Natural killer cell (primary cell): ENCODE results near the gene PDE6A. TPM values are rescaled to one million over a fixed set of nuclear protein-coding genes. Genes with fewer than 3 reads are reported as not detected.
A peak's percentile ranks its signal among the peaks of the same experiment; 100 is the strongest.
"Not testable (repeated sequence)": the region's sequence is repeated elsewhere in the genome, so short reads cannot be mapped to it uniquely, and the experiment has no call there.

Experiments
- ATAC-seq, 3 donors: fragments of 150-1000 bp in 2 of 3; fragments of 200-7000 bp in 1 of 3; cut with Tn5 transposase; 1 replicate in 1 of 3; 2 replicates in 2 of 3; pipeline ENCODE4 v1.10.0; 2021; ENCODE audit warnings: mild to moderate bottlenecking in 2 of 3, moderate library complexity in 2 of 3
- DNase-seq, 2 donors: peaks; one replicate each; pipeline versions ENCODE4 v3.0.0 to v3.0.0-alpha.2; 2013 to 2021; ENCODE audit warnings: mixed read lengths in 1 of 2
- H3K27ac ChIP-seq: one replicate; pipeline ENCODE4 v1.5.1; 2013; ENCODE audit warnings: mild to moderate bottlenecking, low read length
- H3K27me3 ChIP-seq: one replicate; pipeline ENCODE4 v1.6.1; 2013; ENCODE audit warnings: low read length; ENCODE audit not compliant: control insufficient read depth, insufficient read depth
- H3K36me3 ChIP-seq: one replicate; pipeline ENCODE4 v1.6.1; 2013; ENCODE audit warnings: low read length; ENCODE audit not compliant: control insufficient read depth, insufficient read depth
- H3K4me1 ChIP-seq: one replicate; pipeline ENCODE4 v1.6.1; 2013; ENCODE audit warnings: low read length; ENCODE audit not compliant: control insufficient read depth, insufficient read depth
- H3K4me3 ChIP-seq: one replicate; pipeline ENCODE4 v1.5.1; 2013; ENCODE audit warnings: low read length
- H3K9me3 ChIP-seq: one replicate; pipeline ENCODE4 v1.6.1; 2013; ENCODE audit warnings: low read length; ENCODE audit not compliant: control insufficient read depth, insufficient read depth
- H3K27ac Mint-ChIP-seq, 2 donors: one replicate each; pipeline ENCODE4 v1.8.0; 2022; ENCODE audit warnings: mild to moderate bottlenecking in 2 of 2, mixed read lengths in 2 of 2, moderate library complexity in 1 of 2
- H3K27me3 Mint-ChIP-seq, 2 donors: one replicate each; pipeline ENCODE4 v1.8.0; 2022; ENCODE audit warnings: low read depth in 2 of 2, mixed read lengths in 2 of 2
- H3K36me3 Mint-ChIP-seq: one replicate; pipeline ENCODE4 v1.8.0; 2022; ENCODE audit warnings: mixed read lengths
- H3K4me1 Mint-ChIP-seq, 2 donors: one replicate each; pipeline ENCODE4 v1.8.0; 2022; ENCODE audit warnings: mixed read lengths in 2 of 2
- H3K4me3 Mint-ChIP-seq: one replicate; pipeline ENCODE4 v1.8.0; 2022; ENCODE audit warnings: mild to moderate bottlenecking, moderate library complexity, mixed read lengths
- H3K9me3 Mint-ChIP-seq, 2 donors: one replicate each; pipeline ENCODE4 v1.8.0; 2022; ENCODE audit warnings: mixed read lengths in 2 of 2
- WGBS: methylation state at CpG from one replicate; pipeline ENCODE4 v1.1.7; 2013; ENCODE audit warnings: missing lambda C conversion rate; ENCODE audit not compliant: insufficient coverage; 5-methylcytosine and 5-hydroxymethylcytosine counted together
- intact Hi-C: fragments of 100-400 bp; cut with micrococcal nuclease; formaldehyde crosslinking; loops from one replicate; pipeline ENCODE4 v1.14.2; 2022
- total RNA-seq, 4 donors: library from RNA; stranded (reverse); fragments of 120-200 nt in 1 of 4; gene quantifications; one replicate each; pipeline versions ENCODE4 v1.2.3 to v1.2.4, GENCODE V29; 2013 to 2022
- TF ChIP-seq, protein P1 (sequence below): fragments of 200-600 bp; IDR thresholded peaks from one replicate; pipeline ENCODE4 v1.8.0; 2022; ENCODE audit warnings: antibody characterized with exemption

Gene PDE6A
- total RNA-seq, 3 donors from 2014 or later (not counting 1 experiment from before 2014, with no cell fraction given), result not detected

GRCh38 chr5:149863176-149863575 lies 81.4 kb downstream of the PDE6A start:
- H3K27ac ChIP-seq, result no peak overlapping the region
- no peaks in the 10 kb centered on the region for H3K27me3 Mint-ChIP-seq
- DNase-seq (no peak), ATAC-seq (no peak)
- TF ChIP-seq, protein P1, sequence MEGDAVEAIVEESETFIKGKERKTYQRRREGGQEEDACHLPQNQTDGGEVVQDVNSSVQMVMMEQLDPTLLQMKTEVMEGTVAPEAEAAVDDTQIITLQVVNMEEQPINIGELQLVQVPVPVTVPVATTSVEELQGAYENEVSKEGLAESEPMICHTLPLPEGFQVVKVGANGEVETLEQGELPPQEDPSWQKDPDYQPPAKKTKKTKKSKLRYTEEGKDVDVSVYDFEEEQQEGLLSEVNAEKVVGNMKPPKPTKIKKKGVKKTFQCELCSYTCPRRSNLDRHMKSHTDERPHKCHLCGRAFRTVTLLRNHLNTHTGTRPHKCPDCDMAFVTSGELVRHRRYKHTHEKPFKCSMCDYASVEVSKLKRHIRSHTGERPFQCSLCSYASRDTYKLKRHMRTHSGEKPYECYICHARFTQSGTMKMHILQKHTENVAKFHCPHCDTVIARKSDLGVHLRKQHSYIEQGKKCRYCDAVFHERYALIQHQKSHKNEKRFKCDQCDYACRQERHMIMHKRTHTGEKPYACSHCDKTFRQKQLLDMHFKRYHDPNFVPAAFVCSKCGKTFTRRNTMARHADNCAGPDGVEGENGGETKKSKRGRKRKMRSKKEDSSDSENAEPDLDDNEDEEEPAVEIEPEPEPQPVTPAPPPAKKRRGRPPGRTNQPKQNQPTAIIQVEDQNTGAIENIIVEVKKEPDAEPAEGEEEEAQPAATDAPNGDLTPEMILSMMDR, result no peak
- no peaks in the 10 kb centered on the region for H3K36me3 ChIP-seq
- no peaks in the 10 kb centered on the region for H3K36me3 Mint-ChIP-seq
- 94% methylated on average over 13 of the region's 13 CpGs for WGBS
- H3K4me3 Mint-ChIP-seq, result no peak overlapping the region
- peaks cover 22% of the 10 kb centered on the region for H3K4me1 ChIP-seq
- no peak overlapping the region for H3K4me3 ChIP-seq
- no peaks in the 10 kb centered on the region for H3K27me3 ChIP-seq
- no peak overlapping the region for H3K27ac Mint-ChIP-seq
- intact Hi-C loops, result no loop called here
- H3K9me3 Mint-ChIP-seq, result no peaks in the 10 kb centered on the region
- peaks cover 10 to 14% of the 10 kb centered on the region in 2 donors for H3K4me1 Mint-ChIP-seq
- no peaks in the 10 kb centered on the region for H3K9me3 ChIP-seq

DNA sequence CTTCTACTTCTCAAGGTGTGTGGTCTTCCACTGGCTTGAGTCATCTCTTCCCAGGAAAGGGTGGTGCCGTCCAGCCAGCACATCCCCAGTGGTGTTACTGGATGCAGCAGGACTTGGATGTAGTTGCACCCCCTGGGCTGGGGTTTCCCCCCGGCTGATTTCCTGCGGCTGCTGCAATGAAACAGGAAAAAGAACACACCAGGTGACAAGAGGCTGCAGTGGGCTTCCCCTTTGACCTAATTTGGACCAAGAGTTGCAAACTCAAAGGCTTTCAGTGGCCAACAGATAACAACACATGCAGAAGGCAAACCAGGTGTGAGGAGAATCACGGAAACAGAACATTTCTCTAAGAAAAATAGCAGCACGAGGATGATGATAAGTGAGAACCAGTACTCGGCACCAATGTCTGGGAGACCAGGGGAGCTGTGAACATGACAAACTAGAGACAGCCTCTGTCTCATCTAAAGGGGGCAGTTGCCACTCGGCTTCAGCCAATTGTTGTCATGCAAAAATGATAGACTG lies 83.7 kb downstream of the PDE6A start:
- H3K27ac ChIP-seq, result peak overlapping the region; percentile 13
- H3K36me3 Mint-ChIP-seq, result no peaks in the 10 kb centered on the region
- H3K4me3 ChIP-seq, result no peak overlapping the region
- WGBS, result 27% methylated on average over 7 of the region's 7 CpGs
- H3K4me3 Mint-ChIP-seq, result peak overlapping the region; percentile 55
- H3K27me3 ChIP-seq, result no peaks in the 10 kb centered on the region
- H3K9me3 ChIP-seq, result no peaks in the 10 kb centered on the region
- peaks cover 22% of the 10 kb centered on the region for H3K4me1 ChIP-seq
- TF ChIP-seq, protein P1, result no peak
- H3K27ac Mint-ChIP-seq, result peak overlapping the region in 1 of 2 donors; percentile 79
- intact Hi-C loops, result no loop called here
- peak in 1 of 2 donors; percentile 45 for DNase-seq
- no peaks in the 10 kb centered on the region for H3K27me3 Mint-ChIP-seq
- H3K4me1 Mint-ChIP-seq, result peaks cover 10 to 14% of the 10 kb centered on the region in 2 donors
- ATAC-seq, result peak; percentile 59 to 92 (median 78)
- H3K36me3 ChIP-seq, result no peaks in the 10 kb centered on the region
- H3K9me3 Mint-ChIP-seq, result no peaks in the 10 kb centered on the region

DNA sequence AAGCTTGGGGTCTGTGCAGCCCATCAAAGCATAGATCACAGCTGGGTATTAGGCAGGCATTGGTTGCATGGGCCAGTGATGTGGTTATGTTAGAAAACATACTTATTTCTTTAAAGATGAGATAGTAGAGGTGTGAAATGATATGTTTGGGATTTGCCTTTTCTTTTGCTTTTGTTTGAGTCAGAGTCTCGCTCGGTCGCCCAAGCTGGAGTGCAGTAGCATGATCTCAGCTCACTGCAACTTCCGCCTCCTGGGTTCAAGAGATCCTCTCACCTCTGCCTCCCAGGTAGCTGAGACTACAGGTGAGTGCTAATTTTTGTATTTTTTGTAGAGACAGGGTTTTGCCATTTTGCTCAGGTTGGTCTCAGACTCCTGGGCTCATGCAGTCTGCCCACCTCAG lies 84.8 kb downstream of the PDE6A start:
- no peak overlapping the region for H3K27ac ChIP-seq
- intact Hi-C loops, result no loop called here
- no peak for ATAC-seq
- H3K4me1 ChIP-seq, result peaks cover 22% of the 10 kb centered on the region
- H3K4me1 Mint-ChIP-seq, result peaks cover 10 to 14% of the 10 kb centered on the region in 2 donors
- WGBS, result 91% methylated on average over 4 of the region's 4 CpGs
- no peak overlapping the region for H3K4me3 ChIP-seq
- no peaks in the 10 kb centered on the region for H3K9me3 ChIP-seq
- TF ChIP-seq, protein P1, result no peak
- no peaks in the 10 kb centered on the region for H3K9me3 Mint-ChIP-seq
- H3K4me3 Mint-ChIP-seq, result no peak overlapping the region
- no peaks in the 10 kb centered on the region for H3K36me3 Mint-ChIP-seq
- no peaks in the 10 kb centered on the region for H3K36me3 ChIP-seq
- H3K27ac Mint-ChIP-seq, result peak overlapping the region in 1 of 2 donors; percentile 79
- no peaks in the 10 kb centered on the region for H3K27me3 ChIP-seq
- H3K27me3 Mint-ChIP-seq, result no peaks in the 10 kb centered on the region
- DNase-seq, result no peak

DNA sequence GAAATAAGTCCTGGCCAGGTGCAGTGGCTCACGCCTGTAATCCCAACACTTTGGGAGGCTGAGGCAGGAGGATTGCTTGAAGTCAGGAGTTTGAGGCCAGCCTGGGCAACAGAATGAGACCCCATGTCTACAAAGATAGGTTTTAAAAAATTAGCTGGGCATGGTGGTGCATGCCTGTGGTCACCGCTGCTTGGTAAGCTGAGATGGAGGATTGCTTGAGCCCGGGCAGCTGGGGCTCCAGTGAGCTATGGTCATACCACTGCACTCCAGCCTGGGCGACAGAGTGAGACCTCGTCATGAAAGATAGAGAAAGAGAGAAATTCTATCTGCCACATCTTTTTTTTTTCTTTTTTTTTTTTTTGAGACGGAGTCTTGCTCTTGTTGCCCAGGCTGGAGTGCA lies 86.1 kb downstream of the PDE6A start:
- peaks cover 10 to 14% of the 10 kb centered on the region in 2 donors for H3K4me1 Mint-ChIP-seq
- H3K4me3 ChIP-seq, H3K27me3 Mint-ChIP-seq, ATAC-seq, H3K27ac ChIP-seq, H3K4me3 Mint-ChIP-seq, H3K36me3 Mint-ChIP-seq, H3K9me3 ChIP-seq, H3K36me3 ChIP-seq, DNase-seq, H3K27ac Mint-ChIP-seq, intact Hi-C loops, H3K9me3 Mint-ChIP-seq, H3K27me3 ChIP-seq: not testable (repeated sequence)
- 97% methylated on average over 4 of the region's 6 CpGs for WGBS
- H3K4me1 ChIP-seq, result peaks cover 22% of the 10 kb centered on the region
